Mesenchymal stem cell (in vitro differentiated cells and primary cell): ENCODE data around the gene BABAM2.

Source experiments
- DNase-seq: peaks from one replicate; pipeline ENCODE4 v3.0.0-alpha.2; 2013
- H2AFZ ChIP-seq: one replicate; pipeline ENCODE4 v1.6.1; 2013; ENCODE audit warnings: low read depth, mild to moderate bottlenecking, control low read depth, inconsistent platforms, low read length, moderate library complexity
- H2AK5ac ChIP-seq: 2 replicates; pipeline ENCODE4 v1.6.1; 2013; ENCODE audit warnings: low read length, moderate library complexity, mild to moderate bottlenecking, inconsistent platforms; ENCODE audit not compliant: severe bottlenecking
- H2BK120ac ChIP-seq: one replicate; pipeline ENCODE4 v1.6.1; 2013; ENCODE audit warnings: low read depth, mild to moderate bottlenecking, inconsistent platforms, low read length, moderate library complexity
- H2BK12ac ChIP-seq, 2 experiments: one replicate each; pipeline ENCODE4 v1.6.1; 2013; ENCODE audit warnings: inconsistent platforms in 2 of 2, low read length in 2 of 2, mild to moderate bottlenecking in 2 of 2, moderate library complexity in 2 of 2, control low read depth in 1 of 2
- H2BK15ac ChIP-seq: one replicate; pipeline ENCODE4 v1.6.1; 2013; ENCODE audit warnings: mild to moderate bottlenecking, low read depth, inconsistent platforms; ENCODE audit not compliant: poor library complexity, severe bottlenecking
- H2BK5ac ChIP-seq: 2 replicates; pipeline ENCODE4 v1.6.1; 2013; ENCODE audit warnings: low read depth, mild to moderate bottlenecking, low read length, control low read depth, inconsistent platforms; ENCODE audit not compliant: poor library complexity, severe bottlenecking
- H3K14ac ChIP-seq, 2 experiments: one replicate each; pipeline ENCODE4 v1.6.1; 2013; ENCODE audit warnings: inconsistent platforms in 2 of 2, low read length in 2 of 2, control low read depth in 1 of 2, mild to moderate bottlenecking in 1 of 2, moderate library complexity in 1 of 2
- H3K18ac ChIP-seq, 2 experiments: one replicate each; pipeline ENCODE4 v1.6.1; 2013; ENCODE audit warnings: inconsistent platforms in 2 of 2, low read length in 2 of 2, control low read depth in 1 of 2, low read depth in 1 of 2, mild to moderate bottlenecking in 1 of 2
- H3K23ac ChIP-seq, 2 experiments: one replicate each; pipeline ENCODE4 v1.6.1; 2013; ENCODE audit warnings: inconsistent platforms in 2 of 2, low read length in 2 of 2, mild to moderate bottlenecking in 2 of 2, moderate library complexity in 2 of 2, control low read depth in 1 of 2
- H3K27ac ChIP-seq: 2 replicates; pipeline ENCODE4 v1.5.1; 2013; ENCODE audit warnings: mild to moderate bottlenecking, moderate library complexity, low read length, control low read depth, inconsistent platforms; ENCODE audit not compliant: poor library complexity, severe bottlenecking
- H3K27me3 ChIP-seq, 2 experiments: 2 replicates each; pipeline versions ENCODE4 v1.6.1 to v1.7.0; 2013; ENCODE audit warnings: low read length in 2 of 2, mild to moderate bottlenecking in 2 of 2, moderate library complexity in 2 of 2, control low read depth in 1 of 2, inconsistent platforms in 1 of 2; ENCODE audit not compliant: control insufficient read depth in 1 of 2, insufficient read depth in 1 of 2
- H3K36me3 ChIP-seq, 2 experiments: 2 replicates each; pipeline versions ENCODE4 v1.6.1 to v1.7.0; 2013; ENCODE audit warnings: low read length in 2 of 2, control low read depth in 1 of 2, inconsistent platforms in 1 of 2, low read depth in 1 of 2, mild to moderate bottlenecking in 1 of 2; ENCODE audit not compliant: insufficient read depth in 2 of 2, control insufficient read depth in 1 of 2
- H3K4ac ChIP-seq, 2 experiments: one replicate each; pipeline ENCODE4 v1.6.1; 2013; ENCODE audit warnings: inconsistent platforms in 2 of 2, low read length in 2 of 2, mild to moderate bottlenecking in 2 of 2, moderate library complexity in 2 of 2, control low read depth in 1 of 2, low read depth in 1 of 2
- H3K4me1 ChIP-seq: 2 replicates; pipeline ENCODE4 v1.6.1; 2013; ENCODE audit warnings: low read depth, low read length, control low read depth; ENCODE audit not compliant: control insufficient read depth, insufficient read depth
- H3K4me2 ChIP-seq: 2 replicates; pipeline ENCODE4 v1.6.1; 2013; ENCODE audit warnings: low read length, mild to moderate bottlenecking, inconsistent platforms; ENCODE audit not compliant: poor library complexity, severe bottlenecking
- H3K4me3 ChIP-seq, 2 experiments: 2 replicates each; pipeline versions ENCODE4 v1.5.1 to v1.7.0; 2013; ENCODE audit warnings: low read length in 2 of 2, mild to moderate bottlenecking in 2 of 2, control low read depth in 1 of 2, low read depth in 1 of 2; ENCODE audit not compliant: insufficient read depth in 1 of 2
- H3K79me1 ChIP-seq: replicated peaks from 2 replicates; pipeline ENCODE4 v1.6.1; 2013; ENCODE audit warnings: mild to moderate bottlenecking, control low read depth, low read length, inconsistent platforms; ENCODE audit not compliant: poor library complexity, severe bottlenecking
- H3K9ac ChIP-seq: 2 replicates; pipeline ENCODE4 v1.7.0; 2013; ENCODE audit warnings: mild to moderate bottlenecking, low read length, moderate library complexity
- H3K9me3 ChIP-seq: 2 replicates; pipeline ENCODE4 v1.7.0; 2013; ENCODE audit warnings: mild to moderate bottlenecking, low read length; ENCODE audit not compliant: control insufficient read depth
- H4K8ac ChIP-seq: one replicate; pipeline ENCODE4 v1.6.1; 2013; ENCODE audit warnings: inconsistent platforms, mild to moderate bottlenecking, low read length, moderate library complexity
- H4K91ac ChIP-seq: one replicate; pipeline ENCODE4 v1.6.1; 2013; ENCODE audit warnings: mild to moderate bottlenecking, low read length, inconsistent platforms
- WGBS: methylation state at CpG from one replicate; pipeline ENCODE4 v1.1.7; 2013; ENCODE audit warnings: mixed read lengths; 5-methylcytosine and 5-hydroxymethylcytosine counted together

BABAM2 gene

DNA sequence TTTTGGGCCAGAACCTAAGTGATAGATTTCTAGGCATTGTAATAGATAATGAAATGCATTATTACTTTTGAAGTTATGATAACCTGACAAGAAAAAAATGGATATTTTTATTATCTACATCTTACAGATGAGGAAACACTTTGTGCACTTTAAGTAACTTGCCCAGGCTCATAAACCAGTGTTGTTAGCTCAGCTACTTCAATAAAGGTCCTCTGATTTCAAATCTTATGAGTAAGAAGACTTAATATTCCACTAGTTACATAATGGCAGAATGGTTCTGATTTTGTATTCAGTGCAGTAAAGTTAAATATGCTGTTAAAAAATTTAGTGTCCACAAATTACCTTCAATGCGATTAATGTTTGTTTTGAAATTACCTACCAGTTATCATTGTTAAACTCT, 199.0 kb downstream of the BABAM2 start:
- Histone ChIP-seq H2BK120ac (no peak overlapping the region), H3K79me1 (peaks cover 5% of the 10 kb centered on the region), H4K91ac (no peak overlapping the region), H3K23ac (no peak overlapping the region), H3K27ac (no peak overlapping the region), H3K4me2 (no peak overlapping the region), H3K36me3 (no peaks in the 10 kb centered on the region), H3K4ac (no peak overlapping the region), H2BK5ac (no peak overlapping the region), H4K8ac (no peak overlapping the region), H3K9ac (no peak overlapping the region), H2AFZ (no peak overlapping the region), H3K4me3 (no peak overlapping the region), H3K27me3 (no peaks in the 10 kb centered on the region), H3K18ac (no peak overlapping the region), H3K14ac (no peak overlapping the region), H2BK12ac (no peak overlapping the region), H2BK15ac (no peak overlapping the region), H3K9me3 (no peaks in the 10 kb centered on the region), H3K4me1 (peaks cover 3% of the 10 kb centered on the region), H2AK5ac (no peak overlapping the region)
- no CpG with 5 or more reads among the region's 1 CpG for WGBS
- no peak for DNase-seq

DNA sequence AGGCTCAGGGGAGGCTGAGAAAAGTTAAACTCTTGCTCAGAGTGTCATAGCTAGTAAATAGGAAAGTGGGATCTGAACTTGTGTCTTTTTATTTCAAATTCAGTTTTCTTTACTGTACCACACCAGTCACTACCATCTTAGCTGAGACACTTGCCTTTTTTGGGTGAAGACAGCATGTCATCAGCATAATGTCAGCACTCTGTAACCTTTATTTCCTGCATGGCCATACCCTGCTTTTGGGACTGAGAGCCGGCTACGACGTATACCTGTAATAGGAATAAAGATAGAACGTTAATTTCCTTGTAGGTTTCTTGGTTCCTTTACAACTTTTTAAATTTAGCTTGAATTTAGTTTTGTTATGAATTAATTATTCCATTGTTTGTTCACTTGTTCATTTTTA, 202.8 kb downstream of the BABAM2 start:
- no peak overlapping the region for H3K18ac ChIP-seq
- H3K23ac ChIP-seq, result no peak overlapping the region
- H3K14ac ChIP-seq, result no peak overlapping the region
- no peak overlapping the region for H2AFZ ChIP-seq
- H3K4me1 ChIP-seq, result peaks cover 2% of the 10 kb centered on the region
- no peak overlapping the region for H3K4me2 ChIP-seq
- H3K36me3 ChIP-seq, result no peaks in the 10 kb centered on the region
- H2AK5ac ChIP-seq, result no peak overlapping the region
- H3K4ac ChIP-seq, result no peak overlapping the region
- H2BK5ac ChIP-seq, result no peak overlapping the region
- no peaks in the 10 kb centered on the region for H3K9me3 ChIP-seq
- WGBS, result 96% methylated on average over 4 of the region's 4 CpGs
- H2BK15ac ChIP-seq, result no peak overlapping the region
- H3K27me3 ChIP-seq, result no peaks in the 10 kb centered on the region
- H3K9ac ChIP-seq, result no peak overlapping the region
- peaks cover 2% of the 10 kb centered on the region for H3K79me1 ChIP-seq
- no peak overlapping the region for H3K27ac ChIP-seq
- H2BK12ac ChIP-seq, result no peak overlapping the region
- no peak overlapping the region for H3K4me3 ChIP-seq
- H4K91ac ChIP-seq, result no peak overlapping the region
- no peak overlapping the region for H2BK120ac ChIP-seq
- no peak overlapping the region for H4K8ac ChIP-seq
- no peak for DNase-seq

DNA sequence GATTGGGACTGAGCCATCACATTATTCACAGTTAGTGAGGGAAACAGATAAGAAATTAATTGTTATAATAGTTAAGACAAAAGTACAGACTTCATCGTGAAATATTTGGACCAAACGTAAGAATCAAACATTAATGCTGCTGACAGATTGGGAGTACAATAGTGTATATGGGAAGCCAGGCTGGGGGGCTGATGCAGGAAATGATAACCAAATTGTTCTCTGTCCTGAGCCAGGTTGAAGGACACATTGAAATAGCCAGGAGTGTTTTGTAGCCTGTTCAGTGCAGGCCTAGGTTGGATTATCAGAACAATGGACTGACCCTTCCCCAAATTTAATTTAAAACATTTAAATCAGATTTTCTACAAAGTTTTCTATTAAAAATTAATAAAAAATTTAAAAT, 203.2 kb downstream of the BABAM2 start:
- Histone ChIP-seq H3K23ac (no peak overlapping the region), H3K4me3 (no peak overlapping the region), H2AK5ac (no peak overlapping the region), H3K79me1 (no peaks in the 10 kb centered on the region), H3K9ac (no peak overlapping the region), H3K27me3 (no peaks in the 10 kb centered on the region), H2BK12ac (no peak overlapping the region), H2BK15ac (no peak overlapping the region), H4K8ac (no peak overlapping the region), H3K4ac (no peak overlapping the region), H2AFZ (no peak overlapping the region), H3K4me2 (no peak overlapping the region), H3K27ac (no peak overlapping the region), H3K4me1 (no peaks in the 10 kb centered on the region), H3K36me3 (no peaks in the 10 kb centered on the region), H3K18ac (no peak overlapping the region), H4K91ac (no peak overlapping the region), H3K14ac (no peak overlapping the region), H2BK5ac (no peak overlapping the region), H2BK120ac (no peak overlapping the region), H3K9me3 (no peaks in the 10 kb centered on the region)
- WGBS, result 100% methylated on average over 2 of the region's 2 CpGs
- no peak for DNase-seq

DNA sequence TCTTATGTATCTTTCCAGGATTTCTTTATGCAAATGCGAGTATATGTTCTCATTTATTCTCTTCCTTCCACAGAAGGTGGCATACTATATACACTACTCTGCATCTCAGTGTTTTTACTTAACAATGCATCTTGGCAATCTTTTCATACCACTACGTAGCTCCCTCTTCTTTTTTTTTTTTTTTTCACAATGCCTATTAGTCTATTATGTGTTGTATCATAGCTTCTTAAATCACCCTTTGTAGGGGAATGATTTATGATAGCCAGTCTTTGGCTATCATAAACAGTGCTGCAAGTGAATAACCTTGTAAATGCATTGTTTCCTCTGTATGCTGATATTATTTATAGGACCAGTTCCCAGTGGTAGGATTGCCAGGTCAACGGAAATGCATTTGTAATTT, 204.2 kb downstream of the BABAM2 start:
- WGBS, result 87% methylated on average over 2 of the region's 3 CpGs
- no peak overlapping the region for H3K14ac ChIP-seq
- no peak overlapping the region for H3K18ac ChIP-seq
- H2AK5ac ChIP-seq, result no peak overlapping the region
- no peak overlapping the region for H2BK120ac ChIP-seq
- H3K36me3 ChIP-seq, result no peaks in the 10 kb centered on the region
- no peak overlapping the region for H2AFZ ChIP-seq
- no peaks in the 10 kb centered on the region for H3K79me1 ChIP-seq
- H3K27me3 ChIP-seq, result no peaks in the 10 kb centered on the region
- H2BK5ac ChIP-seq, result no peak overlapping the region
- no peaks in the 10 kb centered on the region for H3K9me3 ChIP-seq
- H3K9ac ChIP-seq, result no peak overlapping the region
- no peak overlapping the region for H2BK15ac ChIP-seq
- no peak overlapping the region for H3K4me2 ChIP-seq
- H4K91ac ChIP-seq, result no peak overlapping the region
- no peak overlapping the region for H3K4ac ChIP-seq
- H3K4me3 ChIP-seq, result no peak overlapping the region
- no peaks in the 10 kb centered on the region for H3K4me1 ChIP-seq
- no peak overlapping the region for H2BK12ac ChIP-seq
- H3K27ac ChIP-seq, result no peak overlapping the region
- no peak overlapping the region for H3K23ac ChIP-seq
- DNase-seq, result no peak
- no peak overlapping the region for H4K8ac ChIP-seq
